Central memory CD4-positive, alpha-beta T cell (primary cell): Measurements from ENCODE around the gene FAM222A.

Experiments
- DNase-seq: peaks from one replicate; pipeline ENCODE4 v3.0.0; 2022

The FAM222A gene

DNA sequence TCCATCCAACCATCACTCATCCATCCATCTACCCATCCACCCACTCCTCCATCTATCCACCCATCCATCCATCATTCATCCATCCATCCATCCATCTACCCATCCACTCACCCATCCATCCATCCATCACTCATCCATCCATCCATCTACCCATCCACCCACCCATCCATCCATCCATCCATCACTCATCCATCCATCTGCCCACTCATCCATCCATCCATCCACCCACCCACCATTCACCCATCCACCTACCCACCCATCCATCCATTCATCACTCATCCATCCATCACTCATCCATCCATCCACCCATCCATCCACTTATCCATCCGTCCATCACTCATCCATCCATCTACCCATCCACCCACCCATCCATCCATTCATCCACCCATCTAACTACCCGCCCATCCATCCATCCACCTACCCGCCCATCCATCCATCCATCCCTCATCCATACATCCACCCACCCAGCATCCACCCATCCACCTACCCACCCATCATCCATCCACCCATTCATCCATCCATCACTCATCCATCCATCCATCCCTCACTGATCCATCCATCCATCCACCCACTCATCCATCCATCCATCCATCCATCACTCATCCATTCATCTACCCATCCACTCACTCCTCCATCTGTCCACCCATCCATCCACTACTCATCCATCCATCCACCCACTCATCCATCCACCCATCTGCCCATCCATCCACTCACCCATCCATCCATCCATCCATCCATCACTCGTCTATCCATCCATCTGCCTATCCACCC lies 95.4 kb downstream of the FAM222A start:
- DNase-seq: no peak

DNA sequence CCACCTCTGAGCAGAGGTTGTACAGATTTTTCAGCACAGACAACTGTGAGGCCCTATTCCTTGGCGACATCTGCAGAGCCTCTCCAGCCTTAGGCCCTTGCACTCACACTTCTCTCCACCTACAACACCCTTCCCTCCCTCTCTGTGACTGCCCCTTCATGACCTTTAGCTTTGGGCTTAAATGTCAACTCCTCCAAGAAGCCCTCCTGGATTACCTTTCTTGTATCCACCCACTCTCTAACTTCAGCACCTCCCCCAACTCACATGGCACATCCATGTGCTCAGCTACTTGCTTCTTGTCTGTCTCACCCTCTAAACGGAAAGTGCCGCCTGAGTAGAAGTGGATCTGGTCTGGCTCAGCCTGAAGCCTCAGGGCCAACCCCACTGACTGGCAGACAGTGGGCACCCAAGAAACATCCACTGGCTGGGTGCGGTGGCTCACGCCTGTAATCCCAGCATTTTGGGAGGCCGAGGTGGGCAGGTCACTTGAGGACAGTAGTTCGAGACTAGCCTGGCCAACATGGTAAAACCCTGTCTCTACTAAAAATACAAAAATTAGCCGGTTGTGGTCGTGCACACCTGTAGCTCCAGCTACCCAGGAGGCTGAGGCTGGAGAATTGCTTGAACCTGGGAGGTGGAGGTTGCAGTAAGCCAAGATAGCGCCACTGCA lies 97.5 kb downstream of the FAM222A start:
- no peak for DNase-seq

DNA sequence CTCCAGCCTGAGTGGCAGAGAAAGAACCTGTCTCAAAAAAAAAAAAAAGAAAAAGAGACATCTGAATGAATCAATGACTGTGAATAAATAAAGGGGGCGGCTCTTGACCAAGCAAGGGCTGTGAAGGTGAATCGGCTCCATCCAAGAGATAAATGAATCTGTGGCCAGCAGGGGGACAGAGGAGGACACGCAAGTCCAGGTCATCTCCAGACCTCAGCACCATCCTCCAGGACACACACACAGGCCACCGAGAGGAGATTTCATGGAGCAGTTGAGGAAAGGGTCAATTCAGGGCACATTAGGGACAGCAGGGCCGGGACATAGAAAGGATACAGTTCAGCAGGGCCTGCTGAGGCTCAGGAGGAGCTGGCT lies 98.0 kb downstream of the FAM222A start:
- no peak for DNase-seq

DNA sequence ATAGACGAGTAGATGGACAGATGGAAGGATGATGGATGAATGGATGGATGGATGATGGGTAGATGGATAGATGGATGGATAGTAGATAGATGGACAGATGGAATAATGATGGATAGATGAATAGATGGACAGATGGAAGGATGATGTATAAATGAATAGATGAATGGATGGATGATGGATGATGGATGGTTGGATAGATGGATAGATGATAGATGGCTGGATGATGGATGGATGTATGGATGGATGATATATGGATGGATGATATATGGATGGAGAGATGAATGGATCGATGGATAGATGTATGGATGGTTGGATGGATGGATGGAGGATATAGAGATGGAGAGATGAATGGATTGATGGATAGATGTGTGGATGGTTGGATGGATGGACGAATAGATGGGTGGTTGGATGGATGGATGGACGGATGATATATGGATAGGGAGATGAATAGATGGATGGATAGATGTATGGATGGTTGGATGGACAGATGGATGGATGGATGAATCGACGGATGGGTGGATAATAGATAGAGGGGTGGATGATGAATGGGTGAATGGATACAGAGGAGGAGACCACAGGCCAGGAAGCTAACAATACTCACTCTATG lies 100.3 kb downstream of the FAM222A start:
- no peak for DNase-seq

DNA sequence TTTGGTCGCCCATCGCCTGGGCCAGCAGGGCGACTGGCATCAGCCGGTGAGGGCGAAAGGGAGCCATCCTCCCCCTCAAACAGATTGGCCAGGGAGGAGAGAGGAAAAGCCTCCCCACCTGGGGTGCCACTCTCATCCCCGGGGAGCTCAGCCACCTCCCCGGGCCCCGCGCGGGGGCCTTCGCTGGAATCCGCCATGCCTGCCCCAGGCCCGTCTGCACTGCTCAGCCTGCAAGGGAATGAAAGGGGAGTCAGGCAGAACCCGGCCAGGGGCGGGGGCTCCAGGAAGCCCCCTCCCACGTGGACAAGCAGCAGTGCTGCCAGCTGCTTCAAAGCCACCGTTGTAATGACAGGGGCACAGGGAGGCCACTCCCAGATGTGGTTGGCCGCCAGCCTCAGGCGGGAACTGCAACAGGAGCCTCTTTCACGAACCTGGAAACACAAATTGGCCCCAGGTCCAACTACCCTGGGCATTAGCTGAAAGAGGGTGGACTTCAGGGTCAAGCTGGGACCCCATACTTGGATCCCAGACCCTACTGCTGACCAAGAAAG lies 101.0 kb downstream of the FAM222A start:
- no peak for DNase-seq

DNA sequence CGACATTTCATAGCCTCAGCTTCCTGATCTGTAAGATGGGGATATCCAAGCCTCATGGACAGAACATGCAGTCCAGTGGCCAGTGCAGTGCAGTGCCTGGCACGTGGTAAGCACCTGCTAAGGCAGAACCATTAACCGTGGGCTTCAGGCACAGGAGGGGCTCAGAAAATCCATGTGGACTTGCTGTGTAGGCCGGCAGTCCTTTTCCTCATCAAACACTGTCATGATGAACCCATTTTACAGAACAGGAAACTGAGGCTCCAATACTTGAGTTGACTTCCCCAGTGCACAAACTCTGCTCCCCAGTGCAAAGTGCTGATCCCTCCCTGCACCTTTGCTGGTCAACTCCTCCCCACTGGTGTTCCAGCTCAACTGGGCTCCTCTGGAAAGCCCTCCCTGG lies 101.6 kb downstream of the FAM222A start:
- no peak for DNase-seq

DNA sequence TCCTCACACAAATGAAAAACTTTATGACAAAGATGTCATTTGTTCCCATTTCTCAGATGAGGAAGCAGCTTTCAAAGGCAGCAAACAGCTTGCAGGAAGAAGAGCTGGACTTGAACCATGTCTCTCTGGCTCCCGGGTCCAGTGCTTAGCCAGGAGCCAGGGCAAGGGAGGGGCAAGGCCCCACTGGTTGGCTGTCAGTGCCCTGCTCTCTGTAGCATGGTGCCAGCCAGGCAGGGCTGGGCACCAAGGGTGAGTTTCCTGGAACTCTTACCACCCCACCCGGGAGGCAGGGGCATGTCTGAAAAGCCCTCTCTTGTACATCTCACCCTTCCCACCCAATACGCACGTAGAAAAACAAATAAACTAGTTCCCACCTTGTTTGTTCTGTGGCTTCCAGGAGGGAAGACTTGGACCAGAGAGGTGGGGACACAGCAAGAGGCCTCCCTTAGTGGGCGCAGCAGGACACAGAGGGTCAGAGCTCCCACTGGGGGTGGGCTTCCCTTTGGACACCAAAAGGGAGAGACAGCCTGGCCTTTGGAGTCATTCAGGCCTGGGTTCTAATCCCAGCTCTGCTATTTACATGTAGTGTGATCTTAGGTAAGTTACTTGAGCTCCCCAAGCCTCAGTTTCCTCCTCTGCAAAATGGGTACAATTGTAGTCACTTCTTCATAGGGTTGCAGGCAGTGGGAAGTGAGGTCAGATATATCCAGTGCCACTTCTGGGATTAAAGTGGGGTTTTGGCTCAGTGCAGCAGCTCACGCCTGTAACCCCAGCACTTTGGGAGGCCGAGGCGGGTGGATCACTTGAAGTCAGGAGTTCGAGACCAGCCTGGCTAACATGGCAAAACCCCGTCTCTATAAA lies 102.4 kb downstream of the FAM222A start:
- DNase-seq: no peak

DNA sequence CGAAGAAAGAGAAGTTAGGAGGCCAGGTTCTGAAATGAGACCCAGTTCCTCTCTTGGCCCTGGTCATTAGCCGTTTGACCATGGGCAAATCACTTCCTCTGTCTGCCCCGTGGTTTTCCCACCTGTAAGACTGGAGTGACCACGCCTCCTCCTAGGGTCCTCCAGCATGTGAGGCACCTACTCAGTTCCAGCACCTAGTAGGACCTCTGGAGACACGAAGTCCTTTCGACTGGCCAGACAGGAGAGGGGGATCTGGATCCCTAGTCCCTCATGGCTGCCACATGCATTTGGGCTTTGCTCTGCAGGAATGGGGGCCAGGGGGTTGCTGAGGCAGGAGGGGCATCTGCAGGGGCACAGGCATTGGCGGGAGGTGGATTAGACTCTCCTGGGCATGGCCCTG lies 103.2 kb downstream of the FAM222A start:
- no peak for DNase-seq

DNA sequence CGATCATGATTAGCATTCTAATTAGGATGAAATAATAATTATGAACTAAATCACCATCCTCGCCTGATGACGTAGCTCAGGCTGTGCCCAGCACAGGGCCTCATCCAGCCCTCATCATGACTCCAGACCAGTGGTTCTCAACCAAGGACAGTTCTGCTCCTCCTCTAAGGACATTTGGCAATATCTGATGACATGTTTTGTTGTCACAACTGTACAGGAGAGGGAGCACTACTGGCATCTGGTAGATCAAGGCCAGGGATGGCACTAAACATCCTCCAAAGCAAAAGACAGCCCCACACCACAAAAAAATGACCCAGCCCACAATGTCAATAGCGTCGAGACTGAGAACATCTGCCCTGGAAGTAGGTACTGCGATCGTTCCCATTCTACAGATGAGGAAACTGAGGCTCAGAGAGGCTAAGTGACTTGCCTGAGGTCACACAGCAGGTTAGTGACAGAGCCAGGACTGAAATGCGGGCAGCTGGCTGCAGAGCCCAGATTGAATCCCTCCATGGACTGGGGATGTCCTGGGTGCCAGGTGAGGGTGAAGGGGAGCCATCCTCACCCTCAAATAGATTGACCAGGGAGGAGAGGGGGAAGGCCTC lies 104.1 kb downstream of the FAM222A start:
- DNase-seq: no peak

DNA sequence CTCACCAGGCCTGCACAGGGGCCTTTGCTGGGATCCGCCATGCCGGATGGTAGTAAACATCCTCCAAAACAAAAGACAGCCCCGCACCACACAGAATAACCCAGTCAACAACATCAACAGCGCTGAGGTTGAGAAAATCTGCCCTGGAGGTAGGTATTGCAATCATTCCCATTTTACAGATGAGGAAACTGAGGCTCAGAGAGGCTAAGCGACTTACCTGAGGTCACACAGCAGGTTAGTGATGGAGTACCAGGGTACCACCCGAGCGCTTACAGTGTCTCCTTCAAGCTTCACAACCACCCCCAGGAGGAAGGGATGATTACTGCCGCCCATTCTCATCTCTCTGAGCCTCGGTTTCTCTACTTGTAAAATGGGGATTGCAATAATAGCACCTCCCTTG lies 104.6 kb downstream of the FAM222A start:
- DNase-seq: no peak

DNA sequence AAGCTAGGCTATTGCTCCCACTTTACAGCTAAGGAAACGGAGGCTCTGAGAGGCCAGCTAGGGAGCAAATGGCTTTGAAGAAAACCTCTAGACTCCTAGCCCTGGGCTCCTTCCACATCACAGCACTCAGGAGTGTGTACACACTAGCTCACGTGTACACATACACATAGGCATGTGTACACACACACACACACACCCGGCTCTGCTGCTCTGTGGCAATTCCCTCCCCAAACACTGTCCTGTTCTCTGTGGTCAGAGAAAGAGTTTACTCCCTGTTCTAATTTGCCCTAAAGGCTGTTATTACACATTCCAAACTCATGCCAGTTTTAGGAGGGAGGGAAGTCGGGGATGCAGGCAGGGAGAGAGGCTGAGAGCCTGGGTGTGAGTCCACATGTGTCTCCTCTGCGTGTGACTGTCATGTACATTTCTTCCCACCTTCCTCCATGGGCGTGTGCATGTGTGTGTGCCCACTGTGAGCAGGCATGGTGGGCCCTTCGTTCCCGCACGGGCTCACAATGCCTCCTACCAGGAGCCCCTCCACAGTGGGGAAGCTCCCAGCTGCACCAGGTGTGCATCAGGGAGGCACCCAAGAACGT lies 105.4 kb downstream of the FAM222A start:
- DNase-seq: no peak
